ENCODE results near the gene TRABD2B.

GRCh38 chr1:47783638-47784496 is 213.3 kb downstream of the TRABD2B start:
- TF ChIP-seq CTCF (IDR thresholded peaks at IDR 0.05): no peak
- TF ChIP-seq POLR2A (IDR thresholded peaks at IDR 0.05): no peak

All from lower leg skin (tissue), 3 donors.